Thyroid gland (tissue), 4 donors: ENCODE measurements around the gene KIF23.

Source experiments
- POLR2A ChIP-seq, 2 donors: fragments of 450-650 bp; IDR thresholded peaks; one replicate each; pipeline ENCODE4 v1.6.1; 2017; ENCODE audit warnings: antibody characterized with exemption in 2 of 2, mild to moderate bottlenecking in 2 of 2, moderate library complexity in 1 of 2
- TF ChIP-seq, protein P1 (sequence below), 6 experiments: fragments of 200-600 bp in 3 of 6; fragments of 450-650 bp in 3 of 6; sonication (generic) in 3 of 6; IDR thresholded peaks; one replicate each; pipeline ENCODE4 v1.5.1; 2016 to 2019; ENCODE audit warnings: antibody characterized with exemption in 6 of 6, mild to moderate bottlenecking in 2 of 6, inconsistent platforms in 1 of 6, moderate library complexity in 1 of 6

DNA sequence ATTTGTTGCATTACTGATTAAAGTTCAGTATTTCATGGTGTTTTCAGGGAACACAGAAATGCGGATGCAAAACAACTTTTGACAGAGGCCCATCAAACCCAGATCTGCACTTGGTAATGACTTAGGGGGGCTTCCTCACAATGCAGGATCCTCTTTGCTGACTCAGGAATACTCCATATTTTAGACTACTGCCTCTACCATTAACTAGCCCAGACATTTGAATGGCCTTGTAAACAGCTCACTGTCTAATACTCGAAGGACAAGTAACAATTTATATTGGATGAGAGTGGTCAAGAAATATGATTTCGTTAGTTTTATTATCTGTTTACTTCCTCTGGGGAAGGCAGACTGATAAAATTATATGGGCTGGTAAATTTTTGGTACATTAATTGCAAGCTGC is 9.0 kb upstream of the KIF23 start:
- TF ChIP-seq, protein P1, sequence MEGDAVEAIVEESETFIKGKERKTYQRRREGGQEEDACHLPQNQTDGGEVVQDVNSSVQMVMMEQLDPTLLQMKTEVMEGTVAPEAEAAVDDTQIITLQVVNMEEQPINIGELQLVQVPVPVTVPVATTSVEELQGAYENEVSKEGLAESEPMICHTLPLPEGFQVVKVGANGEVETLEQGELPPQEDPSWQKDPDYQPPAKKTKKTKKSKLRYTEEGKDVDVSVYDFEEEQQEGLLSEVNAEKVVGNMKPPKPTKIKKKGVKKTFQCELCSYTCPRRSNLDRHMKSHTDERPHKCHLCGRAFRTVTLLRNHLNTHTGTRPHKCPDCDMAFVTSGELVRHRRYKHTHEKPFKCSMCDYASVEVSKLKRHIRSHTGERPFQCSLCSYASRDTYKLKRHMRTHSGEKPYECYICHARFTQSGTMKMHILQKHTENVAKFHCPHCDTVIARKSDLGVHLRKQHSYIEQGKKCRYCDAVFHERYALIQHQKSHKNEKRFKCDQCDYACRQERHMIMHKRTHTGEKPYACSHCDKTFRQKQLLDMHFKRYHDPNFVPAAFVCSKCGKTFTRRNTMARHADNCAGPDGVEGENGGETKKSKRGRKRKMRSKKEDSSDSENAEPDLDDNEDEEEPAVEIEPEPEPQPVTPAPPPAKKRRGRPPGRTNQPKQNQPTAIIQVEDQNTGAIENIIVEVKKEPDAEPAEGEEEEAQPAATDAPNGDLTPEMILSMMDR (IDR thresholded peaks at IDR 0.05), result no peak
- no peak for TF ChIP-seq POLR2A (IDR thresholded peaks at IDR 0.05)
